Uterus (tissue), 4 donors: ENCODE results near the gene ING2. TPM values are rescaled to one million over a fixed set of nuclear protein-coding genes. Genes with fewer than 3 reads are reported as not detected.

ENCODE experiments used
- DNase-seq, 2 donors: peaks; one replicate each; pipeline ENCODE4 v3.0.0-alpha.2; 2019 to 2020
- H3K27ac ChIP-seq, 2 donors: fragments of 200-600 bp; sonication (generic); 1 replicate in 1 of 2; 2 replicates in 1 of 2; pipeline ENCODE4 v1.5.1; 2016 to 2018
- H3K27me3 ChIP-seq, 2 donors: fragments of 200-600 bp; sonication (generic); one replicate each; pipeline ENCODE4 v1.5.1; 2018 to 2019; ENCODE audit warnings: control low read depth in 1 of 2
- H3K36me3 ChIP-seq, 2 donors: fragments of 200-600 bp; sonication (generic); one replicate each; pipeline ENCODE4 v1.5.1; 2019; ENCODE audit warnings: control low read depth in 1 of 2
- H3K4me1 ChIP-seq, 2 donors: fragments of 200-600 bp; sonication (generic); one replicate each; pipeline ENCODE4 v1.5.1; 2018 to 2019; ENCODE audit warnings: control low read depth in 1 of 2
- H3K4me3 ChIP-seq, 2 donors: fragments of 200-600 bp; sonication (generic); 1 replicate in 1 of 2; 2 replicates in 1 of 2; pipeline ENCODE4 v1.5.1; 2018 to 2019; ENCODE audit warnings: mild to moderate bottlenecking in 1 of 2
- H3K9me3 ChIP-seq, 2 donors: fragments of 200-600 bp; sonication (generic); one replicate each; pipeline ENCODE4 v1.5.1; 2019; ENCODE audit warnings: control low read depth in 1 of 2
- POLR2A ChIP-seq, 2 donors: fragments of 450-650 bp; IDR thresholded peaks; one replicate each; pipeline ENCODE4 v1.6.1; 2016; ENCODE audit warnings: antibody characterized with exemption in 2 of 2, mild to moderate bottlenecking in 1 of 2, moderate library complexity in 1 of 2
- intact Hi-C: fragments of 100-400 bp; cut with DNase I; formaldehyde crosslinking; loops from one replicate; pipeline ENCODE4 v1.15.1; 2023; ENCODE audit warnings: low total_unique reads
- total RNA-seq, 4 donors: library from RNA; depleted of rRNA in 3 of 4; stranded (reverse); fragments of >200 nt in 3 of 4; gene quantifications; one replicate each; pipeline versions ENCODE4 v1.1.0 to v1.2.4, GENCODE V29; 2014 to 2023
- TF ChIP-seq, protein P1 (sequence below), 4 experiments: fragments of 200-600 bp in 2 of 4; fragments of 450-650 bp in 2 of 4; sonication (generic) in 2 of 4; IDR thresholded peaks; one replicate each; pipeline ENCODE4 v1.5.1; 2016 to 2019; ENCODE audit warnings: antibody characterized with exemption in 4 of 4, mild to moderate bottlenecking in 2 of 4, moderate library complexity in 1 of 4
- donor health status: DM: yes; HTN: yes; CAD: no.

The ING2 gene
- total RNA-seq, 4 donors from 2014 or later = 3.8 to 16.1 (median 10.0) TPM

GRCh38 chr4:183553601-183554345, 48.9 kb downstream of the ING2 start:
- Histone ChIP-seq H3K36me3 (no peaks in the 10 kb centered on the region), H3K27me3 (no peaks in the 10 kb centered on the region), H3K9me3 (no peaks in the 10 kb centered on the region), H3K27ac (no peak overlapping the region), H3K4me3 (no peak overlapping the region), H3K4me1 (no peaks in the 10 kb centered on the region)
- no peak for TF ChIP-seq POLR2A (IDR thresholded peaks at IDR 0.05)
- TF ChIP-seq, protein P1, sequence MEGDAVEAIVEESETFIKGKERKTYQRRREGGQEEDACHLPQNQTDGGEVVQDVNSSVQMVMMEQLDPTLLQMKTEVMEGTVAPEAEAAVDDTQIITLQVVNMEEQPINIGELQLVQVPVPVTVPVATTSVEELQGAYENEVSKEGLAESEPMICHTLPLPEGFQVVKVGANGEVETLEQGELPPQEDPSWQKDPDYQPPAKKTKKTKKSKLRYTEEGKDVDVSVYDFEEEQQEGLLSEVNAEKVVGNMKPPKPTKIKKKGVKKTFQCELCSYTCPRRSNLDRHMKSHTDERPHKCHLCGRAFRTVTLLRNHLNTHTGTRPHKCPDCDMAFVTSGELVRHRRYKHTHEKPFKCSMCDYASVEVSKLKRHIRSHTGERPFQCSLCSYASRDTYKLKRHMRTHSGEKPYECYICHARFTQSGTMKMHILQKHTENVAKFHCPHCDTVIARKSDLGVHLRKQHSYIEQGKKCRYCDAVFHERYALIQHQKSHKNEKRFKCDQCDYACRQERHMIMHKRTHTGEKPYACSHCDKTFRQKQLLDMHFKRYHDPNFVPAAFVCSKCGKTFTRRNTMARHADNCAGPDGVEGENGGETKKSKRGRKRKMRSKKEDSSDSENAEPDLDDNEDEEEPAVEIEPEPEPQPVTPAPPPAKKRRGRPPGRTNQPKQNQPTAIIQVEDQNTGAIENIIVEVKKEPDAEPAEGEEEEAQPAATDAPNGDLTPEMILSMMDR (IDR thresholded peaks at IDR 0.05) = no peak
- intact Hi-C loops = no loop called here
- no peak for DNase-seq

DNA sequence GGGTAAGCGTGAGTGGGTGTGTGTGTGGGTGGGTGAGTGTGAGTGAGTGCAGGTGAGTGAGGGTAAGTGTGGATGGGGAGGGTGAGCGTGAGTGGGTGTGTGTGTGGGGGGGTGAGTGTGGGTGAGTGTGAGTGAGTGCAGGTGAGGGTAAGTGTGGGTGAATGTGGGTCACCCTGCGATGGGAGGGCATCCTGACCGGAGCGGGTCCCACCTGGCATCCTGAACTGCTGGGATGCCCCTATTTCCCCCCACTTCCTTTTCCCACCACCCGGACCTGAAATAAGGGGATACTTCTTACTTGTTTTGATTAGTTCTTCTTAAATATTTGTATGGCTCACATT, 49.5 kb downstream of the ING2 start:
- H3K27me3 ChIP-seq = no peaks in the 10 kb centered on the region

GRCh38 chr4:183554878-183555585, 50.2 kb downstream of the ING2 start:
- H3K27ac ChIP-seq = no peak overlapping the region
- DNase-seq = no peak
- TF ChIP-seq, protein P1 (IDR thresholded peaks at IDR 0.05) = no peak
- TF ChIP-seq POLR2A (IDR thresholded peaks at IDR 0.05) = no peak
- no peaks in the 10 kb centered on the region for H3K27me3 ChIP-seq
- intact Hi-C loops = no loop called here
- H3K4me3 ChIP-seq = no peak overlapping the region
- no peaks in the 10 kb centered on the region for H3K9me3 ChIP-seq
- H3K36me3 ChIP-seq = no peaks in the 10 kb centered on the region
- no peaks in the 10 kb centered on the region for H3K4me1 ChIP-seq

More for the DNA sequence above, 49.5 kb downstream of the ING2 start:
- H3K4me1 ChIP-seq = no peaks in the 10 kb centered on the region
- H3K36me3 ChIP-seq = no peaks in the 10 kb centered on the region
- intact Hi-C loops = no loop called here
- H3K9me3 ChIP-seq = no peaks in the 10 kb centered on the region
- H3K4me3 ChIP-seq = no peak overlapping the region
- TF ChIP-seq, protein P1 (IDR thresholded peaks at IDR 0.05) = no peak
- TF ChIP-seq POLR2A (IDR thresholded peaks at IDR 0.05) = no peak
- no peak for DNase-seq
- no peak overlapping the region for H3K27ac ChIP-seq

DNA sequence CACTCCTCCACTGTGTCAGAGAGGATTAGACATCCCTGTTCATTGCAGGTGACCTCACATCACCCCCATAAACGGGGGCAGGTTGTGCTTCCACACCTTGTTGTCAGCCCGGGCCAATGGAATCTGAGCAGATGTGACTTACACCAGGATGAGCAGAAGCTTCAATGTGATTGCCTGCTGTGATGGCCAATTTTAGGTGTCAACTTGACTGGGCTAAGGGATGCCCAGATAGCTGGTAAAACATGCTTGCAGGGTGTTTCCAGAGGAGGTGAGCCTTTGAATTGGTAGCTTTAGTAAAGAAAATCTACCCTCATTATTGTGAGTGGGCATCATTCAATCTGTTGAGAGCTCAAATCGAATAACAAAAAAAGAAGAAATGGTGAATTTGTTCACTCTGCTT, 52.1 kb downstream of the ING2 start:
- Histone ChIP-seq H3K27ac (no peak overlapping the region), H3K4me1 (no peaks in the 10 kb centered on the region), H3K27me3 (no peaks in the 10 kb centered on the region), H3K4me3 (no peak overlapping the region), H3K36me3 (no peaks in the 10 kb centered on the region), H3K9me3 (no peaks in the 10 kb centered on the region)
- no peak for DNase-seq
- intact Hi-C loops = no loop called here
- TF ChIP-seq, protein P1 (IDR thresholded peaks at IDR 0.05) = no peak
- TF ChIP-seq POLR2A (IDR thresholded peaks at IDR 0.05) = no peak

- Histone ChIP-seq H3K27me3 (no peaks in the 10 kb centered on the region), H3K4me3 (no peak overlapping the region), H3K27ac (no peak overlapping the region), H3K36me3 (no peaks in the 10 kb centered on the region), H3K9me3 (no peaks in the 10 kb centered on the region), H3K4me1 (no peaks in the 10 kb centered on the region)
- TF ChIP-seq, protein P1 (IDR thresholded peaks at IDR 0.05) = no peak
- no peak for TF ChIP-seq POLR2A (IDR thresholded peaks at IDR 0.05)
- intact Hi-C loops = no loop called here
- no peak for DNase-seq
Measured at GRCh38 chr4:183557611-183558010, 52.8 kb downstream of the ING2 start.
